Thyroid gland (tissue), 4 donors: Measurements from ENCODE around the gene USP3.

ENCODE experiments used
- CTCF ChIP-seq, 6 experiments: fragments of 200-600 bp in 3 of 6; fragments of 450-650 bp in 3 of 6; sonication (generic) in 3 of 6; IDR thresholded peaks; one replicate each; pipeline ENCODE4 v1.5.1; 2016 to 2019; ENCODE audit warnings: antibody characterized with exemption in 6 of 6, mild to moderate bottlenecking in 2 of 6, inconsistent platforms in 1 of 6, moderate library complexity in 1 of 6
- POLR2A ChIP-seq, 2 donors: fragments of 450-650 bp; IDR thresholded peaks; one replicate each; pipeline ENCODE4 v1.6.1; 2017; ENCODE audit warnings: antibody characterized with exemption in 2 of 2, mild to moderate bottlenecking in 2 of 2, moderate library complexity in 1 of 2

DNA sequence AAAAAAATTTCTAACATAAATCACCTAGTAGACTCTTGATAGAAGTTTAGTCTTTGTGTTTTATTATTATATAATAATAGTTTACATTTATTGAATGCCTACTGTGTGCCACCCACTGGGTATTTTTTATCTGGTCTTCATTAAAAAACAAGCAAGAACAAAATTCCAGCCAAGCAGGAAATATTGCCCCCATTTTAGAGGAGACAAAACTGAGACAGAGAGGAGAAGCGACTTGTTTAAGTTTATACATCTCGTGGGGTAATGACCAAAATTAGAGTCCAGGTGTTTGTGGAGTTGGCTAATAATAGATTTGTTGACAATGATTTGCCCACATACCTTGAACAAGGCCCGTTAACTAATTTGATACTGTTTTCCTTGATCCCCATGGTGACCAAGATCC lies 59.7 kb downstream of the USP3 start:
- no peak for TF ChIP-seq CTCF (IDR thresholded peaks at IDR 0.05)
- TF ChIP-seq POLR2A (IDR thresholded peaks at IDR 0.05) = no peak
